Esophagus (tissue), 2 donors: ENCODE results near the gene RPP38. TPM values are rescaled to one million over a fixed set of nuclear protein-coding genes. Genes with fewer than 3 reads are reported as not detected.

Experiments
- H3K27ac ChIP-seq, 2 donors: one replicate each; pipeline ENCODE4 v1.5.1; 2013; ENCODE audit warnings: low read depth in 2 of 2, mild to moderate bottlenecking in 2 of 2, inconsistent platforms in 1 of 2, low read length in 1 of 2, moderate library complexity in 1 of 2
- H3K27me3 ChIP-seq, 2 donors: one replicate each; pipeline ENCODE4 v1.6.1; 2013; ENCODE audit warnings: low read length in 2 of 2, control low read depth in 1 of 2, mild to moderate bottlenecking in 1 of 2; ENCODE audit not compliant: insufficient read depth in 2 of 2, control insufficient read depth in 1 of 2
- H3K36me3 ChIP-seq, 2 donors: one replicate each; pipeline ENCODE4 v1.6.1; 2013; ENCODE audit warnings: low read length in 1 of 2; ENCODE audit not compliant: control insufficient read depth in 2 of 2, insufficient read depth in 2 of 2
- H3K4me1 ChIP-seq, 2 donors: one replicate each; pipeline ENCODE4 v1.6.1; 2013; ENCODE audit warnings: low read length in 1 of 2; ENCODE audit not compliant: control insufficient read depth in 2 of 2, insufficient read depth in 2 of 2
- H3K4me3 ChIP-seq, 2 donors: one replicate each; pipeline ENCODE4 v1.5.1; 2013; ENCODE audit warnings: low read length in 2 of 2, mild to moderate bottlenecking in 2 of 2, low read depth in 1 of 2, moderate library complexity in 1 of 2
- H3K9me3 ChIP-seq, 2 donors: one replicate each; pipeline ENCODE4 v1.6.1; 2013; ENCODE audit warnings: mild to moderate bottlenecking in 2 of 2, low read depth in 1 of 2, low read length in 1 of 2, moderate library complexity in 1 of 2; ENCODE audit not compliant: control insufficient read depth in 2 of 2, insufficient read depth in 1 of 2
- WGBS, 2 donors: extraction: QIAGEN DNeasy Blood & Tissue Kit; methylation state at CpG; one replicate each; pipeline ENCODE4 v1.1.7; 2013; 5-methylcytosine and 5-hydroxymethylcytosine counted together
- polyA plus RNA-seq, 2 donors: library from polyadenylated mRNA; stranded (reverse); fragments of 200-250 nt; gene quantifications; one replicate each; pipeline ENCODE4 v1.2.3, GENCODE V29; 2013
- donor health status: healthy with polysubstance abuse.
- donor health status: Bipolar disorder and iron deficiency.

Gene RPP38
- 10 to 100 TPM; 17.2 to 18.7 TPM for polyA plus RNA-seq

- H3K27me3 ChIP-seq = no peaks in the 10 kb centered on the region
- 0% methylated on average over 67 to 84 of the region's 84 CpGs for WGBS, 2 donors
- no peaks in the 10 kb centered on the region for H3K9me3 ChIP-seq
- H3K27ac ChIP-seq = peak within 1 kb of the TSS; percentile 95 to 98
- peaks cover 2 to 6% of the 10 kb centered on the region in 2 donors for H3K4me1 ChIP-seq
- H3K4me3 ChIP-seq = peak within 1 kb of the TSS; percentile 66 to 92
- H3K36me3 ChIP-seq = peaks cover 0 to 6% of the 10 kb centered on the region in 2 donors
Measured at GRCh38 chr10:15097011-15097812, at the start of gene RPP38. Gene RPP38 (plus strand): TSS chr10:15097355. CDS start chr10:15103315, 5,960 bp downstream.

GRCh38 chr10:15049533-15049932, 47.6 kb upstream of the RPP38 start:
- Histone ChIP-seq H3K36me3 (no peaks in the 10 kb centered on the region), H3K4me3 (no peak overlapping the region), H3K27ac (no peak overlapping the region), H3K27me3 (no peaks in the 10 kb centered on the region), H3K4me1 (no peaks in the 10 kb centered on the region), H3K9me3 (no peaks in the 10 kb centered on the region)

GRCh38 chr10:15052121-15052520, 45.0 kb upstream of the RPP38 start:
- Histone ChIP-seq H3K27ac (no peak overlapping the region), H3K4me1 (no peaks in the 10 kb centered on the region), H3K27me3 (no peaks in the 10 kb centered on the region), H3K4me3 (no peak overlapping the region), H3K36me3 (no peaks in the 10 kb centered on the region), H3K9me3 (no peaks in the 10 kb centered on the region)
- 83 to 86% methylated on average over 7 of the region's 7 CpGs for WGBS, 2 donors

GRCh38 chr10:15053061-15053460, 44.1 kb upstream of the RPP38 start:
- no peaks in the 10 kb centered on the region for H3K4me1 ChIP-seq
- no peaks in the 10 kb centered on the region for H3K27me3 ChIP-seq
- no peaks in the 10 kb centered on the region for H3K9me3 ChIP-seq
- no peaks in the 10 kb centered on the region for H3K36me3 ChIP-seq
- H3K27ac ChIP-seq = no peak overlapping the region
- no peak overlapping the region for H3K4me3 ChIP-seq
- 92 to 94% methylated on average over 3 of the region's 3 CpGs for WGBS, 2 donors

- WGBS, 2 donors = 52 to 53% methylated on average over 1 of the region's 1 CpG
- Histone ChIP-seq H3K4me3 (no peak overlapping the region), H3K36me3 (no peaks in the 10 kb centered on the region), H3K27me3 (no peaks in the 10 kb centered on the region), H3K4me1 (no peaks in the 10 kb centered on the region), H3K27ac (no peak overlapping the region), H3K9me3 (peaks cover 0 to 3% of the 10 kb centered on the region in 2 donors)
Measured at GRCh38 chr10:15058689-15059088, 38.5 kb upstream of the RPP38 start.

GRCh38 chr10:15059914-15060313, 37.2 kb upstream of the RPP38 start:
- H3K4me3 ChIP-seq = no peak overlapping the region
- no peaks in the 10 kb centered on the region for H3K27me3 ChIP-seq
- no peaks in the 10 kb centered on the region for H3K4me1 ChIP-seq
- no peaks in the 10 kb centered on the region for H3K36me3 ChIP-seq
- peaks cover 0 to 3% of the 10 kb centered on the region in 2 donors for H3K9me3 ChIP-seq
- 76 to 92% methylated on average over 4 of the region's 4 CpGs for WGBS, 2 donors
- no peak overlapping the region for H3K27ac ChIP-seq

GRCh38 chr10:15060638-15061037, 36.5 kb upstream of the RPP38 start:
- Histone ChIP-seq H3K4me1 (no peaks in the 10 kb centered on the region), H3K4me3 (no peak overlapping the region), H3K27me3 (no peaks in the 10 kb centered on the region), H3K9me3 (peaks cover 0 to 3% of the 10 kb centered on the region in 2 donors), H3K27ac (no peak overlapping the region), H3K36me3 (no peaks in the 10 kb centered on the region)
- WGBS, 2 donors = 78 to 79% methylated on average over 2 of the region's 2 CpGs

- 88 to 91% methylated on average over 5 of the region's 5 CpGs for WGBS, 2 donors
- Histone ChIP-seq H3K9me3 (no peaks in the 10 kb centered on the region), H3K36me3 (no peaks in the 10 kb centered on the region)
Measured at GRCh38 chr10:15067154-15067553, 30.0 kb upstream of the RPP38 start.

GRCh38 chr10:15068802-15069201, 28.4 kb upstream of the RPP38 start:
- no peaks in the 10 kb centered on the region for H3K27me3 ChIP-seq
- no peak overlapping the region for H3K4me3 ChIP-seq
- H3K27ac ChIP-seq = no peak overlapping the region
- no peaks in the 10 kb centered on the region for H3K9me3 ChIP-seq
- H3K36me3 ChIP-seq = no peaks in the 10 kb centered on the region
- 77% methylated on average over 3 of the region's 3 CpGs for WGBS, 2 donors
- no peaks in the 10 kb centered on the region for H3K4me1 ChIP-seq

More at GRCh38 chr10:15067154-15067553, 30.0 kb upstream of the RPP38 start:
- H3K4me1 ChIP-seq = no peaks in the 10 kb centered on the region
- no peaks in the 10 kb centered on the region for H3K27me3 ChIP-seq
- H3K4me3 ChIP-seq = no peak overlapping the region
- no peak overlapping the region for H3K27ac ChIP-seq

- H3K36me3 ChIP-seq = no peaks in the 10 kb centered on the region
- H3K4me3 ChIP-seq = no peak overlapping the region
- no peaks in the 10 kb centered on the region for H3K27me3 ChIP-seq
- WGBS, 2 donors = 73 to 79% methylated on average over 4 of the region's 4 CpGs
- H3K4me1 ChIP-seq = no peaks in the 10 kb centered on the region
- H3K9me3 ChIP-seq = no peaks in the 10 kb centered on the region
- H3K27ac ChIP-seq = no peak overlapping the region
Measured at GRCh38 chr10:15069230-15069629, 27.9 kb upstream of the RPP38 start.
